HG03039 (cell line): ENCODE measurements around the gene SPECC1.

ENCODE experiments used
- ATAC-seq: cut with Tn5 transposase; IDR thresholded peaks from one replicate; pipeline ENCODE4 v1.9.1; 2021; ENCODE audit warnings: mild to moderate bottlenecking, moderate library complexity; ENCODE audit not compliant: unreplicated experiment

Gene SPECC1

DNA sequence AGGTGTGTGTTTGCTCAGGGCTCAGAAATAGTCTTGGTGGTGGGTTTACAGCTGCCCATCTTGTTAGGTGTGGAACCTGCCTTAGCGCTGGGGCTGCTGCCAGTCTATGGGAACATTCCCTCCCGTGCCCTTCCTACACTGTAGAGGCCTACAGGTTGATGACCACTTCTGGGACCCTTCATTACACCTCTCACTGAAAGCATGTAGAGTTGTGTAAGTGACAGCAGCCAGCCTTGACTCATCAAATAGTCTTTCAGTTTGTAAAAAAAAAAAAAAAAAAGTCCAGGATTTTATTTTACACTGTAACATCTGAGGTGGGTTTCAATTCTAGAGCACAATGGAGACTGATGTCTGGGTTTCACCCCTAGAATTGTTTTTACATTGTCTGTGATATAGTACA lies 193.9 kb downstream of the SPECC1 start:
- no peak for ATAC-seq

DNA sequence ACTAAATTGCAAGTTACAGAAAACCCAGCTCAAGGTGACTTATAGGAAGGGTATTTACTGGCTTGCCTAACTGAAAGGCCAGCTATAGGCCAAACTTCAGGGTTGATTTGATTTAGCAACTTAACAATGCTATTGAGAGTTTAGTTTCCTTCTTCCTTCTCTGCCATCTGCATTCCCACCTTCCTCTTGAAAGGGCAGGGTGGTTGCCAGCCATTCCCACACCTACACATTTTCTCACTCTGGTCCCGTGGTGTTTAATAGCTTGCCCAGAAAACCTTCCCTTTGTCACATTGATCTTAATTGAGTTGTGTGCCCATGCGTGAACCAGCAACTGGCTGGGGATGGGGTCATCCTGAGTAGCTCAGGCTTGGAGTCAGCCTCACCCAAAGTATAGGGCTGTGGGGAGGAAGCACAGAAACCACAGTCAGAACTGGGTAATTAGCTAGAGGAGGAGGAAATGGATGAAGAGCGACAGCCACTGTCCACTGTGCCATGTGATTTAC lies 194.7 kb downstream of the SPECC1 start:
- ATAC-seq: no peak

DNA sequence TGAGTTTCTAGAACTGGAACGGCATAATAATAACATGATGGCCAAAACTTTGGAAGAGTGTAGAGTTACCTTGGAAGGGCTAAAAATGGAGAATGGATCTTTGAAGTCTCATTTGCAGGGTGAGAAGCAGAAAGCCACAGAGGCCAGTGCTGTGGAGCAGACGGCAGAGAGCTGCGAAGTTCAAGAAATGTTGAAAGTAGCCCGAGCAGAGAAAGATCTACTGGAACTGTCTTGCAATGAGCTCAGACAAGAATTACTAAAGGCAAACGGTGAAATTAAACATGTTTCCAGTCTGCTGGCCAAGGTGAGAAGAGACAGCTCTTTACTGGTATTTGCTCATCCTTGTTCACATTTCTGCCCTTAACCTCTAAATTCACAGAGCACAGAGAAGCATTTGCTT lies 196.4 kb downstream of the SPECC1 start:
- ATAC-seq: no peak

DNA sequence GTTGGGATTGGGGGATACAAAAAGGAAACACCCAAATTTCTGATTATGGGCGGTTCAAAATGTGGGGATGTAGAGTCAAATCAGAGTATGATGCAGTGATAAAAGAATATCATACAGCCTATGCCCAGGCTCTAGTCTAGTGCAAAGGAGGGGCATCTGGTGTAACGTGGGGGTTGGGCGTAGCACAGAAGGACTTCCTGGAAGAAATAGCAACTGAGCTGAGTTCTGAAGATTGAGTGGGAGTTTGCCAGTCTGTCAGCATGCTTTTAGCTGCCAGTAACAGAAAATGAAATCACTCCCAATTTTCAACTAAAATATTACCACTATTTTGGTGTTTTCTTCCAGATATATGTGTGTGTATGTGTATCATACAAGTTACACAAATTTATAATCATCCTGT lies 196.9 kb downstream of the SPECC1 start:
- ATAC-seq: no peak

DNA sequence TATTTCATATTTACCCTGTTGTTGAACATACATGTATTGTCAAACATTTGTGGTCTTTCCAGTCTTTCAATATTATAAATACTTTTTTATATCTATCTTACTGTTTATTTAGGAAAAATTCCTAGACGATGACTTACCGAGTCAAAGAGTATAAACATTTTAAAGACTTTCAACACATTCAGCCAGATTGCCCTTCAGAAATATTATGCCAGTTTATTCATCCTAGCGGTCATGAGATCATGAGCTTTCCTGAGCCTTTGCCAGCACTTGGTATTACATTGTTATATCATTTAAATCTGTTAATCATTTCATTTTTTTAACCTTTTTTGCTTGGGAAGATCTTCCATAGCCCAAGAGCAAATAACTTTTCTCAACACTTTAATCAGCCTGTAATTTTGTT lies 197.4 kb downstream of the SPECC1 start:
- ATAC-seq: no peak

DNA sequence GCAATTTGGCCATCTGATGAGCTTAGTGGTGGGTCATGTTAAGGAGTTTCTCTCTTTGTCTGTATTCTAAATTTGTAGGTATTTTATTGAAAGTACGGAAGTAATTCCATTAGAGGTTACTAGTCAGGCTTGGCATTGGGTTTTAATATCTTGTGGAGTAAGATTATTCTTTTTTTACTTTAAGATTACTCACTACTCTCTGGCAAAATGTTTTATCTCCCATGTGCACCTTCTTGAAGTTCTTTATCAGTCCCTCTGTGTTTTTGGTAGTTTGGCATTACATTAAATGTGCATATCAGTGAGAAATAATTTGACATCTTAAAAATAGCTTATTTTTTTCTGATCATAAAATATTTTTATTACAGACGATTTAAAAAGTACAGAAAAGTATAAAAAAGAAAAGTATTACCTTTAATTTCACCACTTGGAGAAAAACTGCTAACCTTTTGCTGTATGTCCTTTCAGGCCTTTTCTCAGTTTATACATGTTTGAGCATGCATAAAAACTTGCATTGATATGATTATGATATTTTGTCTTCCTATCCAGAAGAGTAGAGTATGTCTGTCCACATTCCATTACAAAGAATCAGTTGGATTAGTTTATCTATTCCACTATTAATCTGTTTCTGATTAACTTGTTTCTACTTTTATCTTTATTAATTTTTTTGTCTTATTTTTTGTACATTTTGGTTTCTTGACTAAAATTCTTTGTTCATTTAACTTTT lies 198.3 kb downstream of the SPECC1 start:
- no peak for ATAC-seq

DNA sequence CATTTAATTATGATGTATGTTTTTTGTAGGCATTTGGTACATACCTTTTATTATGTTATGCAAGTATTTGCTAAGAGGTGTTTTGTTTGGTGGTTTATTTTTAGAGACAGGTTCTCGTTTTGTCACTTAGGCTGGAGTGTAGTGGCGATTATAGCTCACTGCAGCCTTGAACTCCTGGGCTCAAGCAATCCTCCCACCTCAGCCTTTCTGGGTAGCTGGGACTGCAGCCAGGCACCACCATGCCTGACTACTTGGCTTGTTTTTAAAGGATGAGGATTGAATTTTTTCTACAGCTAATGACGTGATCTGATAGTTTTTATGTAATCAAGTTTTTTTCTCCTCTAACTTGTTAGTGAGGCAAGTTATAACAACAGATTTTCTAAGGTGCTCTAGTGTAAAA lies 199.6 kb downstream of the SPECC1 start:
- ATAC-seq: no peak

DNA sequence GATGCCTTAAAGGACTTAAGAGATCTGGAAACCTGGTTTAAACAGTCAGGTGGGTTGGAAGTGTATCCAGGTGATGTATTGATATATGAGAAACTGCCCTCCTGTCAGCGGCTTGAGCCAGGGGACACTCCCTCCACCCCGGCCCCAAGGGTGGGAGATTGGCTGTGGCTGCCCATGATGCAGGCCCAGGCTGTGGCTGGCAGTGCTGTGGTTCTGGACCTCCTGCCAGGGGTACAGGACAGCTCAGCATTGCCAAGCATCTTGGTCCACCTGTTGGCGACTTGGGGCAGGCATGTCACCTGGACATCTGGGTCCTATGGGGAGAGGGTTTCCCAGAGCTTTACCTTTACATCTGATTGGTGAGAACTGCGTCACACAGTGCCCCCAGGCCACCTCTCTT lies 201.0 kb downstream of the SPECC1 start:
- no peak for ATAC-seq

DNA sequence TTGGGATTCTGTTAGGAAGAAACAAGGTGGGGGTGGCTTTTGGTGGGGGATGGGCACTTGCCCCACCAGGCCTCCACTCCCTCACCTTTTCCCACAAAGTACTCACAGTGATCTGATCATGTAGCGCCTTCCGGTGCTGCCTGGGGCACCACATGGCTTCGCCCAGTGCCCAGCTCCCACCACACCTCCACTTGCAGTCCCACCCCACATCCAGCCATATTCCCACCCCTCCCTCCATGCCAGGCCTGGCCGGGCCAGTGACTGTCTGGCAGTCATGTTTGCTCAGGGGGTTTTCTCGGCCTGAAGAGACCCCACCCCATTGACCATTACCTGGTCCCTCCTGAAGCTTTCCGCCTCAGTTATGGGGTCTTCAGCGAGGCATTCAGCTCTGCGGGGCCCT lies 201.5 kb downstream of the SPECC1 start:
- no peak for ATAC-seq

DNA sequence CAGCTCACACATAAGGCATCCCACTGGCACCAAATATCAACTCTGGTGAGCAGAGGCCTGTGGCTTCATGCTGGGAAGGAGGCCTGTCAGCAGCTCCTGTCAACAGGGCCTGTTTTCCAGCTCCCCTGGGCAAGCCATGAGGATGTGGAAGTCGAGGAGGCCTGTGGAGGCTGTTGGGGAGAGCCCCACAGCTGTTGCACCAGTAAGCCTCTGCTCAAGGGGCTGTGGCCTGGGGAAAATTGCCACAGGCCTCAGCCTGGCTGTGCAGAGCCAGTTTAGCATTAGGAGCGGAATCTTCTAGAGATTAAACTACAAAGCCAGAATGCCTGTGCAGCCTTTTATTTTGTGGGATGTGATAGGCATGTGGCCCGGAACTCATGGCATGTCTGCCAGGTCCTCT lies 202.1 kb downstream of the SPECC1 start:
- no peak for ATAC-seq

DNA sequence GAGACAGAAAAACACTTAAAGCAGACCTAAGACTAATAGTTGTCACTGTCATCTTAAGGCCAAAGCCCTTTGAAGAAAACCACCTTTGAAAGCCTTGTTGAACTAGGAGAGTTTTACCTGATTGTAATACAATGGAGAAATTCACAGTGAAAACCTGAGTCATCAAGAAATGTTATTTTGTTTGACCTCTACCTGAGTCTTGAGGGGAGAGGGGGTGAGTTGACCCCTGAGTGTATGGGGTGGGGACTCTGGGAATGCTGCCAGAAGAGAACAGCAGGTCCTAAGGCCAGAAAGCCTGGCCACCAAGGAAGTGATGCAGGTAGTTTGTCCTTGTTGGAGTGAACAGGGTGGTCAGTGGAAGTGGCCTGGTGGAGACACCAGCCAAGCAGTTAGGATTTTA lies 204.3 kb downstream of the SPECC1 start:
- no peak for ATAC-seq

DNA sequence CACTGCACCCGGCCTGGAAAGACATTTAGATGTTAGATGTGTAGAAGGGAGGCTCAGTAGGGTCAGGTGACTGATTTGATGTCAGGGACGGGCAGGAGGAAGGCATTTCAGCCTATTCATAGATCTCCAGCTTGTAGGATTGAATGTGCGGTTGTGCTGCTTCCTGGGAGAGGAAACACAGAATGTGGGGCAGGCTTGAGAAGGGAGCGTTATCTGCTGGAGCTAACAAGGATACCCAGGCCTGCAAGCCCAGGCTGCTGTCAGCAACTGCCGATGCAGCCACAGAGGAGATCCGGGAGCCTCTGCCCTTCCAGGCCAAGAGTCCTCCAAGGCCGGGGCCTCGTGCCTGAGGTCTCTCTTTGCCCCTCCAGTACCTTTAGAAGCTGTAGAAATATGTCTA lies 205.6 kb downstream of the SPECC1 start:
- ATAC-seq: no peak

DNA sequence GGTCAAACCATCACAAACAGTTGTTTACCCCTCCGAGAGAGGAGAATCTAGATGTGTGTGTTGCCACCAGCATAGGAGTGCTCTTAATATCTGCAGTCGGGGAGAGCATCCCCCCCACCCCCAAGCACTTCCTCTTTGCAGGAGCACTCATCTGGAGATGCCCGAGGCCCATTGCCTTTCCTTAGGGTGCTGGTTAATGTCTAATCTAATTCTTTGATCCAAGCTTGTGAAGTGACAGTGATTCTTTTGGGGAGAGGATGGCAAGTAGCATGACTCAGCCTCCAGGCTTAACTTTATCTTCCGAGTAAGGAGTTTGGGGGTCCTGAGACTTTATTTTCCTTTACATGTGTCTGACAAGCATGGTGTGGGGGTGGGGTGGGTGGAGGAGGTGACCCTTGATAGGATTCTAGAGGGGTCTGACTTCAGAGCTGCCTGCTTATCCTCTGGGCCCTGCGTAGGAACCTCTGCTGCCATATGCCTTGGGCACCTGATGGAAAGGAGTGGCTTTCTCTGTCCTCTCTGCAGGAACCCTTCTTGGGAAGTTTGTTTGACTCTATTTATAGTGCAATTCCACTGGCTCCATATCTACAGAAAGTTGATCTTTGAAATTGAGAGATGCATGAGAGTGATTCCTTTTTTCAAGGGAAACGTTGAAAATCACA lies 207.1 kb downstream of the SPECC1 start:
- no peak for ATAC-seq

DNA sequence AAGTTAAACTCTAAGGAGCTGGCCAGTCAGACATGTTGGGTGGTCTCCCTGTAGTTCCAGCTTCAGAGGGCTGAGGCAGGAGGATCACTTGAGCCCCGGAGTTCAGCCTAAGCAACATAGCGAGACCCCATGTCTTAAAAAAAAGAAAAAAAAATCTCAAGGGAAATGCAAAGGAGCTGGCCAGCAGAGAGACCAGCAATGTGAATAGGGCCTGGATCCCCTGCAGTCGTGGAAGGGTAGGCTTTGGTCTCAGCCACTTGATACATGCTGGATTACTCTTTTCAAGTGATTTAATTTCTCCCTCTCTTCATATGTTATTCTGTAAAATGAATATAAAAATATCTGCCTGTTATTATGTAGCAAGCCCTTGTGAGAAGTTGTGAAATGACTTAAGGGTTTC lies 207.7 kb downstream of the SPECC1 start:
- ATAC-seq: no peak

DNA sequence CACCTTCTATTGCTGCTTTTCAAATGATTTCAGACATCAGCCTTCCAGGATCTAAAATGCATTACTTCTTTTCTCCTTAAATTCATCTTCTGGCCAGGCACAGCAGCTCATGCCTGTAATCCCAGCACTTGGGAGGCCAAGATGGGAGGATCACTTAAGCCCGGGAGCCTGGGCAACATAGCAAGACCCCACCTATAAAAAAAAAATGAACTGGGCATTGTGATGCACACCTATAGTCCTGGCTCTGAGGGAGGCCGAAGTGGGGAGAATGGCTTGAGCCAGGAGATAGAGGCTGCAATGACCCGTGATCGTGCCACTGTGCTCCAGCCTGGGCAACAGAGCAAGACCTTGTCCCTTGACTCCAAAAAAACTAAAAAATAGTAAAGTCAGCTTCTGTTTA lies 208.5 kb downstream of the SPECC1 start:
- ATAC-seq: no peak

DNA sequence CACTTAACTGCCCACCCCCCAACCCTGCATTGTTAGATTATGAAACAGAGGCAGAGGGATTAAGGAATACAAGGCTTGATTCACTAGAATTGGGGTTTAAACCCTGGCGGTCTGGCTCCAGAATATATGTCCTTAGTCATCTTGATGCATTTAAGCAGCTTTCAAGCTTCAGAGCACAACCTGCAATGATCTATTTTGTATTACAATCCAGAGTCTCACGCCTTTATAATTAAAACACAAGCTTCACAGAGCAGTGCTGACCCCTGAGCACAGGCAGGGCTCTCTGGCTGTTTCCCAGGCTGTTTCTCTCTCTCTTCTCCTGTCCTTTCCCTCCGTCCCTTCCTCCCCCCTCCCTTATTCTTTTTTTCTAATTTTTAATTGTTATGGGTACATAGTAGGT lies 209.1 kb downstream of the SPECC1 start:
- ATAC-seq: no peak

DNA sequence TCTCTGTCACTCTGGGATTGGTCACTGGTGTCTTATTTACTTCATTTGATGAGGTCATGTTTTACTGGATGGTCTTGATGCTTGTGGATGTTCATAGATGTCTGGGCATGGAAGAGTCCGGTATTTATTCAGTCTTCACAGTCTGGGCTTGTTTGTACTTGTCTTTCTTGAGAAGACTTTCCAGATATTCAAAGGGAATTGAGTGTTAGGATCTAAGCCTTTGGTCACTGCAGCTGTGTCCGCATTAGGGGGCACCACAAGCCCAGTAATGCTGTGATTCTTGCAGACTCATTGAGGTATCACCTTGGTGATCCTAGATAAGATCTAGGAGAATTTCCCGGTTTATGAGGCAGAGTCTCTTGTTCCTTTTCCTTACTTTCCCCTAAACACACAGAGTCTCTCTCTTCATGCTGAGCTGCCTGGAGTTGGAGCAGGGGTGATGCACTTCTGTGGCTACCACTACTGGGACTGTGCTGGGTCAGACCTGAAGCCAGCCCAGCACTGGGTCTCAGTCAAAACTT lies 214.7 kb downstream of the SPECC1 start:
- ATAC-seq: no peak

DNA sequence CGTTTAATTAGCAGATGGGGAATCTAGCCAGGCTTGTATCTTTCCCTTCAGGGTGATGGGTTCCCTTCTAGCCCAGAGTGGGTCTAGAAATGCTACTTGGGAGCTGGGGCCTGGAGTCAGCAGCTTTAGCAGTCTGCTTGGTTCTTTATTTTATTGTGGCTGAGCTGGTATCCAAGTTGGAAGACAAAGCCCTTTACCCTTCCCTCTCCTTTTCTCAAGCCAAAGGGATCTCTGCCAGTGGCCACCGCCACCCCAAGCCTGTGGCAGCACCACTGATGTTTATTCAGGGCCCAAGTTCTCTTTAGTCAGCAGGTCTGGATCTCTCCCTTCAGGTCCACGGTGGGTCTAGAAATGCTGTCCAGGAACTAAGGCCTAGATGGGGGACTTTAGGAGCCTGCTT lies 215.2 kb downstream of the SPECC1 start:
- ATAC-seq: no peak

DNA sequence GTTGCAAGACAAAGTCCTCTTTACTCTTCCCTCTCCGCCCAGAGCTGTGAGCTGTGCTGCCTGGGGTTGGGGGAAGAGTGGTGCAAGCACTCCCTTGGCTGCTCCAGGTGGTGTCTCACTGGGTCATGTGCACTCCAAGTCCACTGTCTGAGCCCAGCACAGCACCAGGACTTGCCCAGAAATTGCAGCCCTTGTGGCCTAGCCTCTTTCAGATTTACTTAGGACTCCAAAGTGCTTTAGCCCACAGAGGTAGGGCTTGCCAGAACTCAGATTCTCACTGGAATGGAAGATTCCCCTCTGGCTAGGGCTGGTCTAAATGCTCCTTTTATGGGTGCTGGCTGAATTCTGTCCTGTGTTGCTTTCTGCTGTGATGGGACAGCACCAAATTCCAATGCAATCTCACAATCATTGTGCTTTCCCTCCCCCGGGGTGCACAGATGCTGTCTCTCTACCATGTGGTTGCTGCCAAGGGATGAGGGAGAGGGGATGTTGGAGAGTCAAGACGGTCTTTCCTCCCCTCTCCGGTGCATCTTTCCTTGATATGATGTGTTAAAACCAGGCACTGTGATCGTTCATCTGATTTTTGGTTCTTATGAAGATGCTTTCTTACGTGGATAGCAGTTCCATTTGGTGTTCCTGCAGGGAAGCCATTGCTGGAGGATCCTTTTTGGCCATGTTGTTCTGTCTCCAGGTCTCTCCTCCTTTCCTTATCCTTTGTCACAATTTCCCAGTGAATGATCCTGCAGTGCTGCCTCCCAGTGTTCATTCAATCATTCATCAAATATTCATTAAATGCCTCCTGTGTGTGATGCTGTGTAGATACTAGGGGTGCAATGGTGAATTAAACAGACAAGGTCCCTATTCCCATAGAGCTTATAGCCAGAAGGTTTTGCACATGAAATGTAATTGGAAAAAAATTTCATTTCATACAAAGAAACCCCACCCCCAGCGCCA lies 216.3 kb downstream of the SPECC1 start:
- ATAC-seq: no peak

DNA sequence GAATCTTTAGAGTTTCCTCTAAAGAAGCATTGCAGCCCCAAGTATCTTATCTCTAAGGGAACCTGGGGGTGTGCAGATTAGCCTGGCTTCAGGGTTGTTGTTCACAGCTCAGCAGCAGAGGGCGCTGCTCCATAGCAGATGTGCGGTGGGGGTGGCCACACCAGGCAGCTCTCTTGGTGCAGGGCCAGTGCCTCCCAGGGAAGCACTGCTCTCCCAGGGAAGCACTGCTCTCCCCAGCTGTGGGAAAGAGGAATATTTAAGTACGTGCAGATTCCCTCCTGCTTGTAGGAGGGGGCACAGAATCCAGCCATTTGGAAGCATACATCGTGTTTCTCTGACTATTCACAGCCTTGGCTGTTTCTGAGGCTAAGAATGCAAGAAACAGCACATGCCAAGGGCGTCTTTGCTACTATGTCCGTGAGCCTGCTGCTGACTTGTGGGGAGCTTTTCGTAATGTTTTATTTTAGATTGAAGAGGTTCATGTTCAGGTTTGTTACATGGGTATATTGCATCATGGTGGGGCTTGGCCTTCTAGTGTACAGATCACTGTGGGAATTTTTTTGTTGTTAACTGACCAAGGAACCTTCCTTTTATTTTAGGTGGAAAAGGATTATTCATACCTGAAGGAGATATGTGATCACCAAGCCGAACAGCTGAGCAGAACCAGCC lies 217.8 kb downstream of the SPECC1 start:
- no peak for ATAC-seq
